Progenitor cell of endocrine pancreas (in vitro differentiated cells): ENCODE measurements around the gene LPP. TPM values are rescaled to one million over a fixed set of nuclear protein-coding genes. Genes with fewer than 3 reads are reported as not detected.

Source experiments
- DNase-seq: peaks from one replicate; pipeline ENCODE4 v3.0.0; 2021; ENCODE audit warnings: low spot score; ENCODE audit not compliant: unreplicated experiment
- H3K27ac Mint-ChIP-seq: 2 replicates; pipeline ENCODE4 v1.8.0; 2021; ENCODE audit warnings: mild to moderate bottlenecking, moderate library complexity, mixed read lengths
- H3K27me3 Mint-ChIP-seq: 2 replicates; pipeline ENCODE4 v1.8.0; 2021; ENCODE audit warnings: mixed read lengths
- H3K36me3 Mint-ChIP-seq: 2 replicates; pipeline ENCODE4 v1.8.0; 2022; ENCODE audit warnings: mixed read lengths; ENCODE audit not compliant: insufficient read depth
- H3K4me1 Mint-ChIP-seq: 2 replicates; pipeline ENCODE4 v1.8.0; 2021; ENCODE audit warnings: low read depth, mixed read lengths
- H3K4me3 Mint-ChIP-seq: 2 replicates; pipeline ENCODE4 v1.8.0; 2021; ENCODE audit warnings: low read depth, mild to moderate bottlenecking, moderate library complexity, mixed read lengths
- H3K9me3 Mint-ChIP-seq: 2 replicates; pipeline ENCODE4 v1.8.0; 2021; ENCODE audit warnings: low read depth, mixed read lengths
- microRNA-seq: library from miRNA; unstranded; fragments of <30 nt; microRNA quantifications from one replicate; pipeline ENCODE4 v1.1.0, GENCODE V29; 2020; ENCODE audit warnings: borderline number of aligned reads; ENCODE audit not compliant: unreplicated experiment
- total RNA-seq: library from RNA; stranded (reverse); gene quantifications from 2 replicates; pipeline ENCODE4 v1.2.1, GENCODE V29; 2021
- TF ChIP-seq, protein P1 (sequence below): fragments of 200-600 bp; sonication (generic); IDR thresholded peaks from one replicate; pipeline ENCODE4 v1.5.0; 2021; ENCODE audit warnings: antibody characterized with exemption, mild to moderate bottlenecking; ENCODE audit not compliant: unreplicated experiment

The LPP gene
- total RNA-seq, 1 donor from 2014 or later = 131 TPM

DNA sequence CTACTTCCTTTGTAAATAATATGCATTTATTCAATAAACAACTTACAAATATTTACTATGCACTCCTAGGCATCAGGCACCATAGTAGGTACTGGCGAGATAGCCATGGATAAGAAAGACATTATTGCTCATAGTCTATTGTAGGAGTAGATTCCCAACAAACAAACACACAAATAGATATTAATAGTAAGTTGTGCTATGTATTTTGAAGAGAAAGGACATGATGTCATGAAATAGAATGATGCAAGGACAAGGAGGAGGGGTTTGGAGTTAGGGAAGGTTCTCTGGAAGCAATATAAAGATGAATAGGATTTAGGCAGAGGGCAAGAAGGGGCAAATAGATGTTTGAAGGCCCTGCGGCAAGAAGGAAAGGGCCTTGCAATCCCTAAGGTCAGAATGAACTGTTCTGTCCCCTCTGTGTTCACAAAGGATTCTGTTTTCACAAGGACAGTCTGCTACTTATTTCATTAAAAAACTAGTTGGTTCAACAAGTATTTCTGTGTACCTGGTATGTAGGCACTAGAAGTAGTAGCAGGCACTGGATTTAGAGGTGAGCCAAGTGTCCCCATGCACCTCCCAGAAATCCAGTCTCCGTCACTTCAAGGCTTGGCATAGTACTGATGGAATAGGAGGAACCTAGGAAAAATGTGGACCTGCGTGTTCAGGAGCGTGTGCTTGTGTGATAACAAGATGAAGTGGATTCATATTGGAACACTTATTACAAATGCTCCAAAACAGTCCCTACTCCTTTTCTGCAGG, 786.0 kb downstream of the LPP start:
- TF ChIP-seq, protein P1, sequence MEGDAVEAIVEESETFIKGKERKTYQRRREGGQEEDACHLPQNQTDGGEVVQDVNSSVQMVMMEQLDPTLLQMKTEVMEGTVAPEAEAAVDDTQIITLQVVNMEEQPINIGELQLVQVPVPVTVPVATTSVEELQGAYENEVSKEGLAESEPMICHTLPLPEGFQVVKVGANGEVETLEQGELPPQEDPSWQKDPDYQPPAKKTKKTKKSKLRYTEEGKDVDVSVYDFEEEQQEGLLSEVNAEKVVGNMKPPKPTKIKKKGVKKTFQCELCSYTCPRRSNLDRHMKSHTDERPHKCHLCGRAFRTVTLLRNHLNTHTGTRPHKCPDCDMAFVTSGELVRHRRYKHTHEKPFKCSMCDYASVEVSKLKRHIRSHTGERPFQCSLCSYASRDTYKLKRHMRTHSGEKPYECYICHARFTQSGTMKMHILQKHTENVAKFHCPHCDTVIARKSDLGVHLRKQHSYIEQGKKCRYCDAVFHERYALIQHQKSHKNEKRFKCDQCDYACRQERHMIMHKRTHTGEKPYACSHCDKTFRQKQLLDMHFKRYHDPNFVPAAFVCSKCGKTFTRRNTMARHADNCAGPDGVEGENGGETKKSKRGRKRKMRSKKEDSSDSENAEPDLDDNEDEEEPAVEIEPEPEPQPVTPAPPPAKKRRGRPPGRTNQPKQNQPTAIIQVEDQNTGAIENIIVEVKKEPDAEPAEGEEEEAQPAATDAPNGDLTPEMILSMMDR = no peak
- DNase-seq = no peak
- no peaks in the 10 kb centered on the region for H3K9me3 Mint-ChIP-seq
- no peak overlapping the region for H3K27ac Mint-ChIP-seq
- no peak overlapping the region for H3K4me3 Mint-ChIP-seq
- peaks cover 28% of the 10 kb centered on the region for H3K27me3 Mint-ChIP-seq
- H3K4me1 Mint-ChIP-seq = peaks cover 2% of the 10 kb centered on the region
- peaks cover 1% of the 10 kb centered on the region for H3K36me3 Mint-ChIP-seq

Small RNA genes within 50 kb of the gene (microRNA-seq; reads per million reads assigned to microRNA genes)
- 3,579 reads per million, percentile 86 among the genes with 10 or more reads in this experiment for gene MIR28
